Mesenteric fat pad (tissue), 1 donor: ENCODE data around the gene SCGB1D1. TPM values are rescaled to one million over a fixed set of nuclear protein-coding genes. Genes with fewer than 3 reads are reported as not detected.

ENCODE experiments used
- DNase-seq: peaks from one replicate; pipeline ENCODE4 v3.0.0-alpha.2; 2020; ENCODE audit warnings: low spot score
- total RNA-seq: library from RNA; stranded (reverse); fragmentation: NEBNext Ultra II Directional; extraction: Animal tissue kit (Norgen Biotek cat#: 25700); gene quantifications from one replicate; pipeline ENCODE4 v1.2.1, GENCODE V29; 2021
- donor health status: DM: yes; HTN: yes; CAD: no.

Gene SCGB1D1
- total RNA-seq, 1 donor from 2014 or later, result not detected

GRCh38 chr11:62221498-62221897 lies 31.5 kb downstream of the SCGB1D1 start:
- DNase-seq, result no peak

GRCh38 chr11:62223095-62223494 lies 33.1 kb downstream of the SCGB1D1 start:
- DNase-seq, result no peak

- no peak for DNase-seq
Observed at GRCh38 chr11:62233730-62234129, 43.7 kb downstream of the SCGB1D1 start.

GRCh38 chr11:62236187-62236586 lies 46.2 kb downstream of the SCGB1D1 start:
- no peak for DNase-seq

GRCh38 chr11:62237499-62237898 lies 47.5 kb downstream of the SCGB1D1 start:
- no peak for DNase-seq

GRCh38 chr11:62238151-62238550 lies 48.1 kb downstream of the SCGB1D1 start:
- no peak for DNase-seq

- DNase-seq, result no peak
Observed at GRCh38 chr11:62241095-62241494, 51.1 kb downstream of the SCGB1D1 start.

GRCh38 chr11:62242021-62242420 lies 52.0 kb downstream of the SCGB1D1 start, which contains the start of gene SCGB1D2:
Gene SCGB1D2, plus strand, starts transcription at chr11:62242239. Its CDS starts 69 bp downstream, at chr11:62242308.
- DNase-seq, result no peak

Other genes starting within 250 kb of the SCGB1D1 start
- gene BEST1, start 239.9 kb upstream of the SCGB1D1 start, total RNA-seq, result 13.2 TPM
- 7,690 TPM for gene FTH1, start 222.6 kb upstream of the SCGB1D1 start, total RNA-seq
- gene INCENP, start 66.2 kb upstream of the SCGB1D1 start, total RNA-seq, result 14.7 TPM
- gene SCGB2A1, start 18.5 kb downstream of the SCGB1D1 start, total RNA-seq, result not detected
- not detected for gene SCGB1D2, start 52.0 kb downstream of the SCGB1D1 start, total RNA-seq
- not detected for gene SCGB2A2, start 79.9 kb downstream of the SCGB1D1 start, total RNA-seq
- not detected for gene SCGB1D4, start 108.9 kb downstream of the SCGB1D1 start, total RNA-seq
- 22.6 TPM for gene ASRGL1, start 147.2 kb downstream of the SCGB1D1 start, total RNA-seq
- not detected for gene SCGB1A1, start 228.8 kb downstream of the SCGB1D1 start, total RNA-seq